OCI-LY3 (cell line): ENCODE data around the gene MAN2A1.

Experiments used
- H2AFZ ChIP-seq: fragments of 200-600, 300-600 bp; shearing (Covaris generic); 2 replicates; pipeline ENCODE4 v1.6.0; 2014; ENCODE audit warnings: antibody characterized with exemption, low read depth, low read length
- H3K27ac ChIP-seq: fragments of 200-600, 300-600 bp; sonication (generic); 2 replicates; pipeline ENCODE4 v1.5.1; 2014; ENCODE audit warnings: mild to moderate bottlenecking, low read length, moderate library complexity, mixed read lengths
- H3K27me3 ChIP-seq: fragments of 200-600, 300-600 bp; sonication (generic); 2 replicates; pipeline ENCODE4 v1.6.1; 2014; ENCODE audit warnings: low read depth, low read length, mixed read lengths
- H3K36me3 ChIP-seq: fragments of 200-600, 300-600 bp; sonication (generic); replicated peaks from 2 replicates; pipeline ENCODE3; 2014; ENCODE audit warnings: low read depth, low read length, mixed read lengths
- H3K4me1 ChIP-seq: fragments of 300-600, 200-600 bp; sonication (generic); 2 replicates; pipeline ENCODE4 v1.6.1; 2014; ENCODE audit warnings: low read length, mixed read lengths
- H3K4me2 ChIP-seq: fragments of 200-600, 300-600 bp; sonication (generic); 2 replicates; pipeline ENCODE4 v1.6.1; 2014; ENCODE audit warnings: low read length, mixed read lengths
- H3K4me3 ChIP-seq: fragments of 300-600, 200-600 bp; sonication (generic); 2 replicates; pipeline ENCODE4 v1.5.1; 2014; ENCODE audit warnings: antibody characterized with exemption, mild to moderate bottlenecking, low read length, moderate library complexity
- H3K79me2 ChIP-seq: fragments of 300-600, 200-600 bp; shearing (Covaris generic); 2 replicates; pipeline ENCODE4 v1.6.1; 2014; ENCODE audit warnings: mild to moderate bottlenecking, low read length, mixed read lengths
- H3K9ac ChIP-seq: fragments of 300-600, 200-600 bp; shearing (Covaris generic); 2 replicates; pipeline ENCODE4 v1.6.0; 2014; ENCODE audit warnings: mild to moderate bottlenecking, low read length, moderate library complexity
- H3K9me3 ChIP-seq: fragments of 200-600, 300-600 bp; shearing (Covaris generic); 2 replicates; pipeline ENCODE4 v1.6.1; 2014; ENCODE audit warnings: low read length, mixed read lengths; ENCODE audit not compliant: insufficient read depth
- H4K20me1 ChIP-seq: fragments of 200-600, 300-600 bp; sonication (generic); 2 replicates; pipeline ENCODE4 v1.6.1; 2016; ENCODE audit warnings: low read length, mixed read lengths; ENCODE audit not compliant: insufficient read depth
- CTCF ChIP-seq: fragments of 200-600, 300-600 bp; sonication (generic); IDR thresholded peaks from 2 replicates; pipeline ENCODE4 v1.5.1; 2014; ENCODE audit warnings: antibody characterized with exemption, low read length, low read depth
- EZH2phosphoT487 ChIP-seq: fragments of 200-600 bp; shearing (Covaris generic); IDR thresholded peaks from 2 replicates; pipeline ENCODE4 v1.6.1; 2018; ENCODE audit warnings: antibody characterized with exemption, mixed run types, low read depth

The MAN2A1 gene

DNA sequence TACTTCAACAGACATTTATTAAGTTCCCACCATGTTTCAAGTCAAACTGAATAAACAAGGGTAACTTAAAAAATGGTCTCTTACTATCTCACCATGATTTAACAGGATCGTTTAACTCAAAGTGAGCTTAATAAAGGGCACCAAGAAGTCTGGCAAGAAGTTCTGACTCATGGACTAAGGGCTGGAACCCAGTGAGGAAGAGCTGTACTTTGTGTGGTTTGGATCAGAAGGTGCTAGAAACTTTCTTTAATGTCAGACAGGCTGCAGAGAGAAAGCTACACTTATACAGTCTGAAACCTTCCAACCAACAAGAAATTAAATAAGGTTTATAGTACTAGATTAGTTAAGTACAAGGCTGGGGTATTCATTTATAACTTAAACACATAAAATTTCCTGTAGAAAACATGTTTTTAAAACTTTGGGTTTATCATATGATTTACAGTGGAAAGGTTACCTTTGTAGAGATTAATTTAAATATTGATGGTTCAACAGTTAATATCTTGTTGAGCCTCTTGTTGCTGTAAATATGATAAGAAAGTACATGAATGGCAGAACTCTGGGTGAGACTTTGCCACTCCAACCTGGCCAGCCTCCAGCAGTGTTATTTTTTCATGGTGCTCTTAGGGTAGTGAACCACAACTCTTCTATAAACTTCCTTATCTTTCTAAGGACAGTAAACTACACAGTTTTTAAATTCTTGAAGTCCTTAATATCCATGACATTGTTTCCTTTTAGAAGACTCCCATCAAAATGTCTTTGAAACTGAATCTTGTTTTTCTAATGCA, 162.8 kb downstream of the MAN2A1 start:
- Histone ChIP-seq H2AFZ (no peak overlapping the region), H4K20me1 (no peaks in the 10 kb centered on the region), H3K4me1 (no peaks in the 10 kb centered on the region), H3K36me3 (peaks cover 27% of the 10 kb centered on the region), H3K4me2 (no peak overlapping the region), H3K79me2 (no peaks in the 10 kb centered on the region), H3K27ac (no peak overlapping the region), H3K9me3 (no peaks in the 10 kb centered on the region), H3K27me3 (no peaks in the 10 kb centered on the region), H3K4me3 (no peak overlapping the region), H3K9ac (no peak overlapping the region)
- TF ChIP-seq EZH2phosphoT487 (no peak), CTCF (no peak)

DNA sequence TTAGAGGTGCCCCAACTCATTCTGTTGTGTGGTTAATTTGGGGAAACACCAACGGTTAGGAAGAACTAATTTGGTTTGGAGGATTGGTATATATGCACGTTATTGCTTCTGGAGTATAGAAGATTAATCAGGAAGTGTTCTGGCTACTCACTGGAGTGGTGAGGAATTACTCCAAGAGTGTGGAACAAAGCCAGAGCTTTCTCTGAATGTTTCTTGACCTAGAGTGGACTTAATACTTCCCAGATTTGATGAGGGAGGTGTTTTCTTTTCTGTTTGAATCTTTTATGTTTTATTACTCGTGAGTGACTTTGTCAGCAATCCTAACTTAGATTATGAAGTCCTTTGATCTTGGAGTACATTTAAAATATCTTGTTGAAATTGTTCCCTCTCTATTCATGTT, 163.7 kb downstream of the MAN2A1 start:
- no peak overlapping the region for H3K4me2 ChIP-seq
- H3K4me1 ChIP-seq, result no peaks in the 10 kb centered on the region
- H4K20me1 ChIP-seq, result no peaks in the 10 kb centered on the region
- H2AFZ ChIP-seq, result no peak overlapping the region
- no peaks in the 10 kb centered on the region for H3K9me3 ChIP-seq
- H3K9ac ChIP-seq, result no peak overlapping the region
- no peaks in the 10 kb centered on the region for H3K79me2 ChIP-seq
- H3K27ac ChIP-seq, result no peak overlapping the region
- no peaks in the 10 kb centered on the region for H3K27me3 ChIP-seq
- TF ChIP-seq EZH2phosphoT487, result no peak
- no peak for TF ChIP-seq CTCF
- no peak overlapping the region for H3K4me3 ChIP-seq
- H3K36me3 ChIP-seq, result peaks cover 33% of the 10 kb centered on the region

GRCh38 chr5:109855056-109855455, 165.3 kb downstream of the MAN2A1 start:
- Histone ChIP-seq H3K9me3 (no peaks in the 10 kb centered on the region), H3K27ac (no peak overlapping the region), H4K20me1 (no peaks in the 10 kb centered on the region), H3K4me1 (no peaks in the 10 kb centered on the region), H3K4me2 (no peak overlapping the region), H3K36me3 (peaks cover 31% of the 10 kb centered on the region), H3K27me3 (no peaks in the 10 kb centered on the region), H3K4me3 (no peak overlapping the region), H3K9ac (no peak overlapping the region), H3K79me2 (no peaks in the 10 kb centered on the region), H2AFZ (no peak overlapping the region)
- TF ChIP-seq EZH2phosphoT487, result no peak
- no peak for TF ChIP-seq CTCF

- H3K9me3 ChIP-seq, result no peaks in the 10 kb centered on the region
- H3K4me1 ChIP-seq, result peaks cover 8% of the 10 kb centered on the region
- H3K9ac ChIP-seq, result no peak overlapping the region
- no peak overlapping the region for H2AFZ ChIP-seq
- peaks cover 37% of the 10 kb centered on the region for H3K36me3 ChIP-seq
- no peaks in the 10 kb centered on the region for H4K20me1 ChIP-seq
- no peaks in the 10 kb centered on the region for H3K27me3 ChIP-seq
- no peak overlapping the region for H3K27ac ChIP-seq
- TF ChIP-seq EZH2phosphoT487, result no peak
- no peak overlapping the region for H3K4me3 ChIP-seq
- no peaks in the 10 kb centered on the region for H3K79me2 ChIP-seq
- H3K4me2 ChIP-seq, result no peak overlapping the region
Measured at GRCh38 chr5:109857405-109858031, 167.8 kb downstream of the MAN2A1 start.
